NT2/D1 (cell line): ENCODE measurements around the gene CEP89.

Experiments
- SUZ12 ChIP-seq: IDR thresholded peaks from 2 replicates; pipeline ENCODE4 v1.6.1; 2011; ENCODE audit not compliant: insufficient read length, insufficient read depth; ENCODE audit errors: extremely low read depth
- ZNF274 ChIP-seq: IDR thresholded peaks from 2 replicates; pipeline ENCODE4 v1.6.1; 2011; ENCODE audit warnings: mild to moderate bottlenecking, low read depth, low read length

GRCh38 chr19:32828139-32828538, 143.6 kb downstream of the CEP89 start:
- TF ChIP-seq ZNF274 (no peak), SUZ12 (no peak)
